HG02970 (cell line): ENCODE measurements around the gene CHRNB2.

ENCODE experiments used
- ATAC-seq: cut with Tn5 transposase; IDR thresholded peaks from one replicate; pipeline ENCODE4 v1.9.1; 2021; ENCODE audit warnings: mild to moderate bottlenecking, moderate library complexity, moderate number of reproducible peaks; ENCODE audit not compliant: unreplicated experiment, low FRiP score

The CHRNB2 gene

GRCh38 chr1:154577346-154578057, 9.9 kb downstream of the CHRNB2 start:
- no peak for ATAC-seq

GRCh38 chr1:154578058-154578418, 10.5 kb downstream of the CHRNB2 start:
- no peak for ATAC-seq

- ATAC-seq, result no peak
These were observed 11.8 kb downstream of the CHRNB2 start for GRCh38 chr1:154579374-154579773.

GRCh38 chr1:154581766-154582165, 14.2 kb downstream of the CHRNB2 start:
- no peak for ATAC-seq

- ATAC-seq, result no peak
These were observed 15.3 kb downstream of the CHRNB2 start for GRCh38 chr1:154582885-154583284.

GRCh38 chr1:154583773-154584172, 16.2 kb downstream of the CHRNB2 start:
- ATAC-seq, result no peak

- ATAC-seq, result no peak
These were observed 16.9 kb downstream of the CHRNB2 start for GRCh38 chr1:154584267-154584994.

- ATAC-seq, result no peak
These were observed 18.7 kb downstream of the CHRNB2 start for GRCh38 chr1:154586231-154586630.

GRCh38 chr1:154586641-154587040, 19.1 kb downstream of the CHRNB2 start:
- ATAC-seq, result no peak

- ATAC-seq, result no peak
These were observed 22.2 kb downstream of the CHRNB2 start for GRCh38 chr1:154589780-154590179.

GRCh38 chr1:154590756-154591155, 23.2 kb downstream of the CHRNB2 start:
- no peak for ATAC-seq

GRCh38 chr1:154591206-154591605, 23.6 kb downstream of the CHRNB2 start:
- ATAC-seq, result no peak

GRCh38 chr1:154593390-154593789, 25.8 kb downstream of the CHRNB2 start:
- no peak for ATAC-seq

GRCh38 chr1:154594811-154595210, 27.2 kb downstream of the CHRNB2 start:
- ATAC-seq, result no peak

GRCh38 chr1:154595621-154596020, 28.0 kb downstream of the CHRNB2 start:
- ATAC-seq, result no peak

- ATAC-seq, result no peak
These were observed 31.5 kb downstream of the CHRNB2 start for GRCh38 chr1:154598871-154599635.

- no peak for ATAC-seq
These were observed 32.1 kb downstream of the CHRNB2 start for GRCh38 chr1:154599658-154600057.

GRCh38 chr1:154603317-154603716, 35.7 kb downstream of the CHRNB2 start:
- ATAC-seq, result no peak

GRCh38 chr1:154605534-154605933, 38.0 kb downstream of the CHRNB2 start:
- no peak for ATAC-seq

- ATAC-seq, result no peak
These were observed 39.6 kb downstream of the CHRNB2 start for GRCh38 chr1:154607106-154607608.
